ENCODE data around the gene MEF2D. TPM values are rescaled to one million over a fixed set of nuclear protein-coding genes. Genes with fewer than 3 reads are reported as not detected.

MEF2D gene
- total RNA-seq, 1 experiment from 2014 or later: 18.7 TPM

DNA sequence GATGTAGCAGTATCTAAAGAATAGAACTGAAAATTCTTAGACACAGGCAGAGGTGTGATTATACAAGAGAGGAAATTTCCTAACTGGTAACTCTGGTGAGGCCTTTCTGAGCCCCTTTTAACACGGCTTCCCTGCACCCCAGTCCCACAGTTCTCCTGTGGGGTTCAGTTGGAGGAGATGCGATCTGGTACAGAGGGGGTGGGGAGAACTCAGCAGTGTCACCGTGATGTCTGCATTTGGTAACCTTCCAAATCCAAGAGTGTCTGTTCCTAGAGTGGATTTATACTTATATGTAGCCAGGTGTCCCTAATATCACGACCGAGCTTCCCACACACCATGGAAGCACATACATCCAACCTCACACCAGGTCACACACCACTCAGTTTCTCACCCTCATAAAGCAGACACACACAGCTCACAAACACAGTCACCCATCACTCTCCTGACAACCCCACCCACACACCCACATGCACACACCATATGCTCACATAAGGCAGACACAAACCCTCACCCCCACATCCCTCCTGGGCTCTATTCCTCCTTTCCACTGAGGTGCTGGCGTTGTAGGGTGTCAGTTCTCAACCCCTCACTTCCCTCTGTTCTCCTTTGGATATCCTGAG, 83.1 kb downstream of the MEF2D start:
- H3K14ac ChIP-seq (ENCODE audit: insufficient read depth, low read length): no peak overlapping the region
- H3K79me2 ChIP-seq (ENCODE audit: insufficient read depth, low read length): no peaks in the 10 kb centered on the region
- WGBS (ENCODE audit: extremely low coverage, insufficient read length, low lambda C conversion rate): no CpG with 5 or more reads among the region's 6 CpGs
- no peak overlapping the region for H3K9ac ChIP-seq (ENCODE audit: extremely low read depth, insufficient read length, low read length)
- Mint-ChIP-seq H3K27ac (no peak overlapping the region; a peak in 1 of 7 replicates), H3K4me3 (no peak overlapping the region), H3K9me3 (no peaks in the 10 kb centered on the region), H3K27me3 (ENCODE audit: low read depth) (peaks cover 48% of the 10 kb centered on the region), H3K36me3 (ENCODE audit: insufficient read depth in 1 of 3, low read depth in 3 of 3) (no peaks in the 10 kb centered on the region), H3K4me1 (peaks cover 41 to 54% of the 10 kb centered on the region in 2 experiments)
- H4K91ac ChIP-seq (ENCODE audit: insufficient read length, low read depth, low read length): no peak overlapping the region
- no peak overlapping the region for H4K8ac ChIP-seq (replicated peaks; ENCODE audit: insufficient read length, low read depth, low read length)
- H3K27ac ChIP-seq (ENCODE audit: insufficient read length, low read depth, low read length): no peak overlapping the region
- no peak overlapping the region for H3T11ph ChIP-seq (ENCODE audit: low read length)
- H4K20me1 ChIP-seq (ENCODE audit: control insufficient read depth, insufficient read depth, insufficient read length): no peaks in the 10 kb centered on the region
- no peak overlapping the region for H2BK120ac ChIP-seq (ENCODE audit: low read depth, low read length, poor library complexity, severe bottlenecking)
- no peak overlapping the region for H3K4ac ChIP-seq (ENCODE audit: low read depth, low read length)
- no peaks in the 10 kb centered on the region for H3K9me3 ChIP-seq (ENCODE audit: control insufficient read depth, low read depth, low read length)
- no peak for DNase-seq
- no peak overlapping the region for H3K23ac ChIP-seq (ENCODE audit: insufficient read length, low read depth, low read length)
- H4K5ac ChIP-seq (ENCODE audit: insufficient read length, low read depth, low read length): no peak overlapping the region
- TF ChIP-seq, protein P1, sequence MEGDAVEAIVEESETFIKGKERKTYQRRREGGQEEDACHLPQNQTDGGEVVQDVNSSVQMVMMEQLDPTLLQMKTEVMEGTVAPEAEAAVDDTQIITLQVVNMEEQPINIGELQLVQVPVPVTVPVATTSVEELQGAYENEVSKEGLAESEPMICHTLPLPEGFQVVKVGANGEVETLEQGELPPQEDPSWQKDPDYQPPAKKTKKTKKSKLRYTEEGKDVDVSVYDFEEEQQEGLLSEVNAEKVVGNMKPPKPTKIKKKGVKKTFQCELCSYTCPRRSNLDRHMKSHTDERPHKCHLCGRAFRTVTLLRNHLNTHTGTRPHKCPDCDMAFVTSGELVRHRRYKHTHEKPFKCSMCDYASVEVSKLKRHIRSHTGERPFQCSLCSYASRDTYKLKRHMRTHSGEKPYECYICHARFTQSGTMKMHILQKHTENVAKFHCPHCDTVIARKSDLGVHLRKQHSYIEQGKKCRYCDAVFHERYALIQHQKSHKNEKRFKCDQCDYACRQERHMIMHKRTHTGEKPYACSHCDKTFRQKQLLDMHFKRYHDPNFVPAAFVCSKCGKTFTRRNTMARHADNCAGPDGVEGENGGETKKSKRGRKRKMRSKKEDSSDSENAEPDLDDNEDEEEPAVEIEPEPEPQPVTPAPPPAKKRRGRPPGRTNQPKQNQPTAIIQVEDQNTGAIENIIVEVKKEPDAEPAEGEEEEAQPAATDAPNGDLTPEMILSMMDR (conservative IDR thresholded peaks at IDR 0.05): no peak
- no peak overlapping the region for H3K4me2 ChIP-seq (ENCODE audit: insufficient read depth, insufficient read length, low read length)
- no peak overlapping the region for H2AK5ac ChIP-seq (ENCODE audit: insufficient read length, low read length)
- H3K18ac ChIP-seq (ENCODE audit: insufficient read length, low read depth, low read length): no peak overlapping the region
- no peak overlapping the region for H3K56ac ChIP-seq (ENCODE audit: insufficient read length, low read depth, low read length)
- H3K27me3 ChIP-seq (ENCODE audit: insufficient read depth, low read length): peaks cover 16% of the 10 kb centered on the region
- peaks cover 5% of the 10 kb centered on the region; the same call in 1 of the 2 replicates for H3K4me1 ChIP-seq (ENCODE audit: insufficient read depth, low read length)
- no peak overlapping the region for H2BK15ac ChIP-seq (ENCODE audit: low read depth, low read length)
- no peaks in the 10 kb centered on the region for H3K79me1 ChIP-seq (ENCODE audit: insufficient read depth, low read depth, low read length, poor library complexity, severe bottlenecking)
- H2BK12ac ChIP-seq (ENCODE audit: insufficient read length, low read depth, low read length): no peak overlapping the region
- peaks cover 19% of the 10 kb centered on the region for H3K23me2 ChIP-seq (ENCODE audit: insufficient read length, low read depth, low read length, poor library complexity, severe bottlenecking)
- H2BK5ac ChIP-seq (ENCODE audit: insufficient read length, low read length): no peak overlapping the region
- no peak overlapping the region for H2AFZ ChIP-seq (ENCODE audit: low read length)
- no peak overlapping the region for H2BK20ac ChIP-seq (ENCODE audit: low read depth, low read length, poor library complexity, severe bottlenecking)
